HG02852 (cell line): ENCODE data around the gene TFPI.
A peak's percentile ranks its signal among the peaks of the same experiment; 100 is the strongest.
"Not testable (repeated sequence)": the region's sequence is repeated elsewhere in the genome, so short reads cannot be mapped to it uniquely, and the experiment has no call there.

Source experiments
- ATAC-seq: cut with Tn5 transposase; IDR thresholded peaks from one replicate; pipeline ENCODE4 v1.9.1; 2021; ENCODE audit warnings: mild to moderate bottlenecking, moderate library complexity; ENCODE audit not compliant: unreplicated experiment

TFPI gene

GRCh38 chr2:187554011-187554703 lies at the start of gene TFPI:
Gene TFPI, minus strand, starts transcription at chr2:187554435. Its CDS starts 50,667 bp downstream, at chr2:187503768.
- no peak for ATAC-seq

- ATAC-seq = no peak
These were observed 40.6 kb upstream of the TFPI start for GRCh38 chr2:187594801-187595200.

DNA sequence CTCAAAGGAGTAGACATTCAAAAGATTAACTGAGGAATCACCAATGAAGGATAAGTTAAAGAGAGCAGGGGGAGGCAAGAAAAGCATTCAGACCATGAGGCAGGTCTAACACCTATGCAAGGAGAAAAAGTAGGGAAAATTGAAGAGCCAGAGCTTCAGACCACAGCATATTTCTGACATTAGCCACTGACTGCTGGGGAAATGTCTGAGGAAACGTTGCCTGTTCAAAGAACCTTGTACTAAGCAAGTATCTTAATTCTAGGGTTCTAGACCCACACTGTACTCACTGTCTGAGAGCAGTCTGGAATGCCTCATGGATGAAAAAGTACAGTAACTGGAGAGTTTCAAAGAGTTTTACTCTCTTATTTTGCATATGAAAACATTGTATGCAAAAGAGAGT lies 39.5 kb upstream of the TFPI start:
- no peak for ATAC-seq

- no peak for ATAC-seq
These were observed 38.9 kb upstream of the TFPI start for GRCh38 chr2:187593098-187593497.

DNA sequence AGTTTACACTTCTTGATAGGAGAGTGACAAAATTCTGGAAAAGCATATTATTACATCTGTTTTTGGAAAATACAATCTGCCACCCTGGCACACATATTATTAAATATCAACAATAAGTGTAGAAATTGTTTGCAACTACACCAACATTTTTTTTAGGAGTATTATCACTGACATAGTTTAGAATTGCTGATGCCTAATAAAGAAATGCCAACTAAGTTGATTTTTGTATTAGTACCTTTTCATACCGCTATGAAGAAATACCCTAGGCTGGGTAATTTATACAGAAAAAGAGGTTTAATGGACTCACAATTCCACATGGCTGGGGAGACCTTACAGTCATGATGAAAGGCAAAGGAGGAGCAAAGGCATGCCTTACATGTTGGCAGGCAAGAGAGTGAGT lies 35.9 kb upstream of the TFPI start:
- no peak for ATAC-seq

GRCh38 chr2:187586011-187586641 lies 31.9 kb upstream of the TFPI start:
- ATAC-seq = peak; percentile 75

- ATAC-seq = peak; percentile 66
These were observed 27.1 kb upstream of the TFPI start for GRCh38 chr2:187581125-187581896.

DNA sequence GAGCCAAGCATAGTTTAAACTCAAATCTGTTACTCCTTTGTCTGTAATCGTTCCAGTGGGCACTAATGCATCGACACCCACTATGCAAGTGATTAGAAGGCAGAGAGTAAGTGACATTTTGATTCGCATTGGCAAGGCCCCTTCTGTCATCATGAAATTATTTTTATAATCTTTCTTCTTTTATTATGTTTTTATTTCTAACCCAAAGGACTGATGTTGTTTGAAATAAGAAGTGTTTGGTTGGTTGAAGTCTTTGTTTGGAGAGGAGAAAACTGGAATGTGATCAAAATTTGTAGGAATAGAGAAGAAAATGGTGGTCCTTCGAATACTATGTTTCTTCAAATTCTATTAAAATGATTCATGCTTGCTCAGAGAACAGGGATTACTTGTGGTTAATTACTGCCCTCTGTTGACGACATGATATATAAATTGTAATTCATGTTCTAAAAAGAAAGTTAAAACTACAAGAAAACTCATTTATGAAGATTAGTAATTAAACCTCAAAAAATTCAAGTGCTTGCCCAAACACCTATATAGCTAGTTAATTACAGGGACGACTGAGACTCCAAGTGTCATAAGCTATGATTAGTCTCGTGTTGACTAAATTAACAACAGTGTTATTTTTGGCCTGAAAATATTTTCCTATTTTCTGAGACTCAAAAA lies 26.4 kb upstream of the TFPI start:
- ATAC-seq = no peak

DNA sequence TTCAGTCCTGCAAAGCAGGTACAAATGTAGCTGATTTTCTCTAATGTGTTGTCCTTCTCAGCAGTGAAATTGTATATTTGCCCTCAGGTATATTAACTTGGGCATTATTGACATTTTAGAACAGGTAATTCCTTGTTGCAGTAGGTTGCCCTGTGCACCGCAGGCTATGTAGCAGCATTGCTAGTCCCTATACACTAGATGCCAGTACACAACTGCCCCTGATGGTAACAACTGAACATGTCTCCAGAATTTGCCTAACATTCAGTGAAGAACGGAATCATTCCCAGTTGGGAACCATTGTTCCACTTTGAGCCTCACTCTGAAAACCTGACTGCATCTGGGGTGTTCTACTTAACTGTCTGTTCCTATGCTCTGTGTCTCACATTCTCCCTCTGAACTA lies 23.1 kb upstream of the TFPI start:
- ATAC-seq = no peak

DNA sequence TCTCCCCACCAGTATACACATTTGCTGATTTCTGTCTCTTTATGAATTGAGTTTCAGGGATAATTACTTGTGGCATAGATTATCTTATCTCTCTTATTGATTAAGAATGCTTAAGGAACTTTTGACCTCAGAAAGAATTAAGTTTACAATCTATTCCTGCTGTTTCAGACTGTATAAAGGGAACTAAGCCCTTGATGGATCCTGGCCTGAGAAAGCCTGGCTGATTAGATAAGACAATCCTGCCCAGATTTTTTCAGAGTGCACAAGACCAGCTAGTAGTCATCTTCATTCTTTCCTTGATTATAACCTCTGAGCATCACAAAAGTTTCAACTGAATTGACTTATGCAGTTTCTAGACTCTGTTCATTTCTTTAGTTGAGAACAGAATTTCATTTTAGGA lies 22.7 kb upstream of the TFPI start:
- ATAC-seq = no peak

DNA sequence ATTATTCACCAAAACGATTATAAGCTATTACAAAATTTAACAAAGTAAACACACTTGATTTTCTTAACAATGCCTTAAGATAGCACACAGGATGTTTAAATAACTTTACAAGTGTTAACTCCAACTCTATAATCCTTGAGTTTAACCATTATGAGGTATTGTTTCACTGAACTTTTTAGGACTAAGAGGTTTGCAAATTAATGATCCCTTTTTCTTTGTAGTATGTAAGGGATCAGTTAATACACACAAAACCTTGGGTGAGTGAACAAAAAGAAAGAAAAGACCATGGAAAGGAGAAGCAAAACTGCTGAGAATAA lies 21.5 kb upstream of the TFPI start:
- ATAC-seq = no peak

- ATAC-seq = no peak
These were observed 20.9 kb upstream of the TFPI start for GRCh38 chr2:187574969-187575750.

DNA sequence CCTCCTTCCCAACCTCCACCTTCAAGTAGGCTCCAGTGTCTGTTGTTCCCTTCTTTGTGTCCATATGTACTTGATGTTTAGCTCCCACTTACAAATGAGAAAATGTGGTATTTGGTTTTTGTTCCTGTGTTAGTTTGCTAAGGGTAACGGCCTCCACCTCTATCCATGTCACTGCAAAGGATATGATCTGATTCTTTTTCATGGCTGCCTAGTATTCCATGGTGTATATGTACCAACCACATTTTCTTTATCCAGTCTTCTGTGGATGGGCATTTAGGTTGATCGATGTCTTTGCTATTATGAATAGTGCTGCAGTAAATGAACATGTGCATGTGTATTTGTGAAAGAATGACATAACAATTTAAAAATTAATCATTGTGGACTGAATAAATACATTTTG lies 19.5 kb upstream of the TFPI start:
- ATAC-seq = no peak

DNA sequence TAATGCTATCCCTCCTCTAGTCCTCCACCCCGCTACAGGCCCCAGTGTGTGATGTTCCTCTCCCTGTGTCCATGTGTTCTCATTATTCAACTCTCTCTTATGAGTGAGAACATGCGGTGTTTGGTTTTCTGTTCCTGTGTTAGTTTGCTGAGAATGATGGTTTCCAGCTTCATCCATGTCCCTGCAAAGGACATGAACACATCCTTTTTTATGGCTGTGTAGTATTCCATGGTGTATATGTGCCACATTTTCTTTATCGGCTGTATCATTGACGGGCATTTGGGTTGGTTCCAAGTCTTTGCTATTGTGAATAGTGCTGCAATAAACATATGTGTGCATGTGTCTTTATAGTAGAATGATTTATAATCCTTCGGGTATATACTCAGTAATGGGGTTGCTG lies 17.8 kb upstream of the TFPI start:
- ATAC-seq = not testable (repeated sequence)

DNA sequence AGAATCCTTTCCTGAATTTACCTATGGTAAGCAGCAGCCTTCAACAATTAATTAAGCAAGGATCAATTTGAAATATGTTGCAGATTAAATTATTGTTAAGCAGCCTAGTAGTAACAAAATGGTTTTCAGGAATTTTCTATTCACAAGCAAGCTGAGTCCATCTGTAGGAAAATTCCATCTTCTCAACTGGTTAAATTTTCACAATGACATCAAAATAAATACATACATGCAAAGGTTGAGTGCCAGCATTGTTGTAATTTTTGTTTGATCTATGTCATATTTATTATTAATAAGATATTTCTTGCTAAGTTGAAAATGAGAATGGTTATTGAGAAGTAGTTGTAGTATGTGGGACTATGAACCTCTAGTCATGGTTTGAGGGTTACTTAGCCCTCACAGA lies 15.3 kb upstream of the TFPI start:
- no peak for ATAC-seq

- ATAC-seq = no peak
These were observed 14.8 kb upstream of the TFPI start for GRCh38 chr2:187569042-187569441.

DNA sequence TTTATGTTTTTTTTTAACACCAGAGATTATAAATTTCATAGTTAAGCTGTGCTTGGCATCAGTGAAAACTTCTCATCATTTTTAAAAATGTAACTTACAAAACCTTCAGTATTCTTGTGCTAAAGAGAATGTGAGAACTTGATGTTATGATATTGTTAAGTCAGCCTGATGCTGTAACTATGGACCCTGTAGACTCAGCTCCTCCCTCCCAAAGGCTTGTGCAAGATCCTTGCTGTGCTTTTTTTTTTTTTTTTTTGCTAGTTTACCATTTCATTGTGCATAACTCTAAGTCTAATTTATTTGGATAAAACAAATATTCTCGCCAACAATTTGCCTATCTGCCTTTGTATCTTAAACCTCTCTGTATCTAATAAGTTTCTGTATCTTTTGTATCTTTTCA lies 12.9 kb upstream of the TFPI start:
- ATAC-seq = no peak

GRCh38 chr2:187566712-187567111 lies 12.5 kb upstream of the TFPI start:
- ATAC-seq = no peak

DNA sequence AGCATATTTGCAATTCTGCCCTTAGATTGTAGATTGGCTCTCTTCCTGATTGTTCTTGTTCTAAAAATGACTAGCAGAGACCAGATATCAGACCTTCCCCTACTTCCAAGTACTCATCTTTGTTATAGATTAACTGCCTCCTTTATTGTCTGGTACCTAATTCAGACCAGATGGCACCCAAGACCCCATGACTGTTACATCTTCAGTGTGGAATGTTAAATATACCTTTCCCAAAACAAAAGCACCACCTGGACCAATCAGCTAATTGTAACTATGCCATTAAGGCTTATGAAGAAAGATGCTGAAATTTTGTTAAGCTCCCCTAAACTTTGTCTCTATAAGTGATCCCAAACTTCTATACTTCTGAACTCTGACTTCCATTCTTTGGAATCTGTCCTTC lies 12.0 kb upstream of the TFPI start:
- ATAC-seq = no peak

GRCh38 chr2:187565618-187566017 lies 11.4 kb upstream of the TFPI start:
- not testable (repeated sequence) for ATAC-seq

DNA sequence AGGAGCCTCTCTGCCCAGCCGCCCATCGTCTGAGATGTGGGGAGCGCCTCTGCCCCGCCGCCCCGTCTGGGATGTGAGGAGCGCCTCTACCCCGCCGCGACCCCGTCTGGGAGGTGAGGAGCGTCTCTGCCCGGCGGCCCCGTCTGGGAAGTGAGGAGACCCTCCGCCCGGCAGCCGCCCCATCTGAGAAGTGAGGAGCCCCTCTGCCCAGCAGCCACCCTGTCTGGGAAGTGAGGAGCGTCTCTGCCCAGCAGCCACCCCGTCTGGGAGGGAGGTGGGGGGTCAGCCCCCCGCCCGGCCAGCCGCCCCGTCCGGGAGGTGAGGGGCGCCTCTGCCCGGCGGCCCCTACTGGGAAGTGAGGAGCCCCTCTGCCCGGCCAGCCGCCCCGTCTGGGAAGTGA lies 2.3 kb upstream of the TFPI start:
- ATAC-seq = not testable (repeated sequence)
